Pancreas (tissue), 10 donors: Measurements from ENCODE around the gene P4HA3. TPM values are rescaled to one million over a fixed set of nuclear protein-coding genes. Genes with fewer than 3 reads are reported as not detected.

Experiments used
- ATAC-seq, 4 donors: fragments of 200-7000 bp; cut with Tn5 transposase; one replicate each; pipeline versions ENCODE4 v1.8.0 to v1.9.1; 2020; ENCODE audit warnings: mild to moderate bottlenecking in 4 of 4, moderate library complexity in 4 of 4
- DNase-seq, 6 donors: peaks; one replicate each; pipeline ENCODE4 v3.0.0-alpha.2; 2020
- FAIRE-seq: peaks from 2 replicates; lab custom pipeline; 2012; peaks lifted over from hg19 to GRCh38; lab: Jason Lieb, UNC
- H3K27ac ChIP-seq, 4 donors: fragments of 200-600 bp; sonication (generic); 1 replicate in 3 of 4; 2 replicates in 1 of 4; pipeline versions ENCODE4 v1.5.0 to v1.8.0; 2020
- H3K27me3 ChIP-seq, 4 donors: fragments of 200-600 bp; one replicate each; pipeline ENCODE4 v1.8.0; 2021
- H3K36me3 ChIP-seq, 3 donors: fragments of 200-600 bp; sonication (generic) in 1 of 3; one replicate each; pipeline versions ENCODE4 v1.5.0 to v1.8.0; 2020 to 2021
- H3K4me1 ChIP-seq, 3 donors: fragments of 200-600 bp; one replicate each; pipeline ENCODE4 v1.8.0; 2021
- H3K4me3 ChIP-seq, 4 donors: fragments of 200-600 bp; sonication (generic) in 2 of 4; one replicate each; pipeline versions ENCODE4 v1.5.0 to v1.8.0; 2020 to 2021
- H3K9me3 ChIP-seq, 4 donors: fragments of 200-600 bp; one replicate each; pipeline ENCODE4 v1.8.0; 2021
- WGBS, 2 donors: extraction: QIAGEN DNeasy Blood & Tissue Kit; methylation state at CpG; one replicate each; pipeline ENCODE4 v1.1.7; 2013; 5-methylcytosine and 5-hydroxymethylcytosine counted together
- intact Hi-C, 3 donors: fragments of 100-400 bp; cut with DNase I; formaldehyde crosslinking; loops; one replicate each; pipeline versions ENCODE4 v1.11.1 to v1.14.2; 2022
- polyA plus RNA-seq, 2 donors: library from polyadenylated mRNA; stranded (reverse); fragments of 200-250 nt; gene quantifications; one replicate each; pipeline ENCODE4 v1.2.3, GENCODE V29; 2013
- total RNA-seq, 6 donors: library from RNA; stranded (reverse); fragmentation: NEBNext Ultra II Directional in 4 of 6; extraction: Animal tissue kit (Norgen Biotek cat#: 25700) in 4 of 6; gene quantifications; one replicate each; pipeline versions ENCODE4 v1.2.1 to v1.2.4, GENCODE V29; 2021 to 2023
- TF ChIP-seq, protein P1 (sequence below), 4 donors: fragments of 200-600 bp; sonication (generic) in 3 of 4; IDR thresholded peaks; one replicate each; pipeline versions ENCODE4 v1.5.0 to v1.8.0; 2021; ENCODE audit warnings: antibody characterized with exemption in 4 of 4
- donor health status: healthy with polysubstance abuse.
- donor health status: DM: no; HTN: no; CAD: no; lungs with moderate emphysema.
- donor health status: DM: no; HTN: no; CAD: no.
- donor health status: control.
- donor health status: control.
- donor health status: Bipolar disorder and iron deficiency.
- donor health status: DM: yes; HTN: yes; CAD: no.
- donor health status: DM: no; HTN: no; CAD: no.
- donor health status: DM: no; HTN: no; CAD: no.
- donor health status: DM: yes; HTN: yes; CAD: no.

P4HA3 gene
- total and polyA plus RNA-seq, 8 donors, result 0.19 to 0.94 (median 0.38) TPM; not detected in 3

DNA sequence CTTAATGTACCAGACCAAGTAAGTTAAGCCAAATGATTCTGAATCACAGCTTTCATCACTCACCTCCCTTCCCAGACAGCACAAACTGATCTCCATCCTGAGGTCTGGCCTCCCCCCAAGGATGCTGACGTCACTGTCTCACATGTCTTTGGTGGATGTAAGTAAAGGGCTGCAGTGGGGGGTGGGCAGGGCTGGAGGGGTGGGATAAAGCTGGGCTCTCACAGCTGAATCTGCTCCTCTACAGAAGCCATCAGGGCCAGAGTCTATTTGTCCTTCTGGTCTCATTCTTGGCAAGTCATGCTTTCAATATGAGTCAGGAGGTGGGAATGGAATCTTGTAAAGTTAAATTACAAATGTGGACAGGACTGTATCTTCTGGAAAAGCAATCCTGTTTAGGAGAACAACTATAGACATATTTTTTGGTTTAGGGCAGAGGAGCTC lies 32.7 kb downstream of the P4HA3 start:
- no peaks in the 10 kb centered on the region for H3K36me3 ChIP-seq
- H3K4me3 ChIP-seq, result no peak overlapping the region
- WGBS, 2 donors, result 81 to 90% methylated on average over 1 of the region's 1 CpG
- H3K27me3 ChIP-seq, result no peaks in the 10 kb centered on the region
- DNase-seq (peak in 2 of 6 donors; percentile 18 to 43), ATAC-seq (peak in 2 of 4 donors; percentile 57 to 71), FAIRE-seq (no peak)
- no peaks in the 10 kb centered on the region for H3K9me3 ChIP-seq
- TF ChIP-seq, protein P1, sequence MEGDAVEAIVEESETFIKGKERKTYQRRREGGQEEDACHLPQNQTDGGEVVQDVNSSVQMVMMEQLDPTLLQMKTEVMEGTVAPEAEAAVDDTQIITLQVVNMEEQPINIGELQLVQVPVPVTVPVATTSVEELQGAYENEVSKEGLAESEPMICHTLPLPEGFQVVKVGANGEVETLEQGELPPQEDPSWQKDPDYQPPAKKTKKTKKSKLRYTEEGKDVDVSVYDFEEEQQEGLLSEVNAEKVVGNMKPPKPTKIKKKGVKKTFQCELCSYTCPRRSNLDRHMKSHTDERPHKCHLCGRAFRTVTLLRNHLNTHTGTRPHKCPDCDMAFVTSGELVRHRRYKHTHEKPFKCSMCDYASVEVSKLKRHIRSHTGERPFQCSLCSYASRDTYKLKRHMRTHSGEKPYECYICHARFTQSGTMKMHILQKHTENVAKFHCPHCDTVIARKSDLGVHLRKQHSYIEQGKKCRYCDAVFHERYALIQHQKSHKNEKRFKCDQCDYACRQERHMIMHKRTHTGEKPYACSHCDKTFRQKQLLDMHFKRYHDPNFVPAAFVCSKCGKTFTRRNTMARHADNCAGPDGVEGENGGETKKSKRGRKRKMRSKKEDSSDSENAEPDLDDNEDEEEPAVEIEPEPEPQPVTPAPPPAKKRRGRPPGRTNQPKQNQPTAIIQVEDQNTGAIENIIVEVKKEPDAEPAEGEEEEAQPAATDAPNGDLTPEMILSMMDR (IDR thresholded peaks at IDR 0.05), result no peak
- no peak overlapping the region for H3K27ac ChIP-seq
- no peaks in the 10 kb centered on the region for H3K4me1 ChIP-seq
- intact Hi-C loops, result no loop called here

DNA sequence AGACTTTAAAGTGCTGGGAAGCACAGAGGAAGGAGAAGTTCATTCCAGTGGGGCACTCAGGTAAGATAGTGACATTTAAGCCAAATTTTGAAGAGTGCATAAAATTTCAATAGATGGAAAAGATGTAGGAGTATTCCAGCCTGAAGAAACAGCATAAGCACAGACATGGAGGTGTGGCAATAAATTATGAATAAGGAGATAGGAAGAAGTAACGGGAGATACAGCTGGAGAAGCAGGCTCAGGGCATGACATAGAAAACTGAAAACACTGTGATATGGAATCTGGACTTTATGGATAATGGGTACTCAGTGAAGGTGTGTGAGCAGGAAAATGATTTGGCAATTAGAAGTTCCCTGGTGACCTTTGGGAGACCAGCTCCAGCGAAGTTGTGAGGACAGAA lies 33.3 kb downstream of the P4HA3 start:
- intact Hi-C loops, result no loop called here
- Histone ChIP-seq H3K9me3 (no peaks in the 10 kb centered on the region), H3K36me3 (no peaks in the 10 kb centered on the region), H3K27me3 (no peaks in the 10 kb centered on the region), H3K27ac (no peak overlapping the region), H3K4me1 (no peaks in the 10 kb centered on the region), H3K4me3 (no peak overlapping the region)
- TF ChIP-seq, protein P1 (IDR thresholded peaks at IDR 0.05), result no peak
- WGBS, 2 donors, result 83 to 90% methylated on average over 2 of the region's 2 CpGs
- DNase-seq (no peak), FAIRE-seq (no peak), ATAC-seq (no peak)

DNA sequence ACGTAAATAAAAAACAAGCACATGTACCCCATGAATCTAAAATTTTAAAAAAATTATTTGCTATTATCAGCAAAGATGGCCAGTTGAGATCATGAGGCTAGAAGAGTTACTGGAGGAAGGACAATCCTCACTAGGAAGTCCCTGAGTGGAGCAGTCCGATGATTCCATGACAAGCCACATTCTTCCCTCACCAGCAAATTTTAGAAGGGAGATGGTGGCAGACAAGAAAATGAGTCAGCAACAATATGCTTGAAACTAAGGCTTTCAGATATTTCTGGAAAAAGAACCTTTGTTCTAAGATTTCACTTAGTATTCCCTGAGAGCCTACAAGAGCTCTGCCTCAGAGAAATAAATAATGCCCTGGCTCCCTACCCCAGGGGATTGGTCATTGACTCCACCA lies 34.9 kb downstream of the P4HA3 start:
- TF ChIP-seq, protein P1 (IDR thresholded peaks at IDR 0.05), result no peak
- H3K9me3 ChIP-seq, result no peaks in the 10 kb centered on the region
- no peak overlapping the region for H3K27ac ChIP-seq
- H3K36me3 ChIP-seq, result no peaks in the 10 kb centered on the region
- WGBS, 2 donors, result 90 to 95% methylated on average over 2 of the region's 2 CpGs
- ATAC-seq, result no peak
- no peak overlapping the region for H3K4me3 ChIP-seq
- intact Hi-C loops, result no loop called here
- no peaks in the 10 kb centered on the region for H3K27me3 ChIP-seq
- FAIRE-seq, result no peak
- no peaks in the 10 kb centered on the region for H3K4me1 ChIP-seq
- DNase-seq, result no peak

DNA sequence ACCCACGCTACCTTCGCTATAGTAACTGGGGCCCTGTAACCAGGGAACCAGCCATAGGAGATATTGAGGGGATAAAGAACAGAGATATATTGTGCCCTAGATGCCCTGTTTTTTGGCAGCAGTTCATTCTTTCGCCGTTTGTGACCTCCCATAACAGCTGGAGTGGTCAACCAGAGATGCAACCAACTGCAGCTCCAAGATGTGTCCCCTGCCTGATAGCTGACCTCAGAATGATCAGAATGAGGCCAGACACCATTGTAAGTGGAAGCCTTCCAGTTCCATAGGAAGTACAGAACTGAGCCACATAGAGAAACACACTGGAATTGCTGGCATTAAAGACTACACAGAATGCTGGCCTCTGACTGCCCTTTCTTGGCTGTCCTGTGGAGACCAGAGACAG lies 39.2 kb downstream of the P4HA3 start:
- TF ChIP-seq, protein P1 (IDR thresholded peaks at IDR 0.05), result no peak
- H3K9me3 ChIP-seq, result no peaks in the 10 kb centered on the region
- intact Hi-C loops, result no loop called here
- no peak for FAIRE-seq
- no peak for ATAC-seq
- H3K36me3 ChIP-seq, result no peaks in the 10 kb centered on the region
- no peak overlapping the region for H3K4me3 ChIP-seq
- H3K4me1 ChIP-seq, result no peaks in the 10 kb centered on the region
- no peak for DNase-seq
- no peak overlapping the region for H3K27ac ChIP-seq
- WGBS, 2 donors, result 89% methylated on average over 4 of the region's 4 CpGs
- H3K27me3 ChIP-seq, result no peaks in the 10 kb centered on the region

DNA sequence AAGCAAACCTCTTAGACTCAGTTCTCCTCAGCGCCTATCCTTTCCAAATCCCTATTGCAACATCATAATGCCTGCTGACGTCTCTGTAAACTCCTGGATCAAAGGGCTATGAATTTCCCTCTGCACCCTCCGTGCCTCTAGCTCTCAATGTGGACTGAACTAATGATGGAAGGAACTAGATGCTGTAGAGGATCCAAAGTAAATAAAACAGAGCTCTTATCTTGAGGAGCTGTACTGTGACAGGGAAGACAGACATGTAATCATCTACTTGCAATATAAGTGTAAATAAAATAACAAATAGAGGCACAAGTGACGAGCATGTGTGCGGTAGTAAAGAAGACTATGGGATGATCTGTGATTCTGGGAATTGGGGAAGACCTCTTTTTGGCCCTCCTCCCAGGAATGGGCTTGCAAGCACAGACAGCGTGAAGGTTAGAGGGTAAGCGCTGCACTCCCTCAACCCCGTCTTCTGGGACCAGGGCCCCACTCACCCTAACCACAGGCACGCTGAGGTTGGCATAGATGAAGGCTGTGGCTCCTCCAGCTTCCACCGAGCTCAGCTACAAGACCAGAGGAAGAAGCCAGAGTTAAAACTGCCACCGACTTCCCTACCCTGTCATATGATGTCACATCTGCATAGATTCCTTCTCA lies 42.2 kb downstream of the P4HA3 start:
- Histone ChIP-seq H3K27me3 (no peaks in the 10 kb centered on the region), H3K4me1 (no peaks in the 10 kb centered on the region), H3K9me3 (no peaks in the 10 kb centered on the region), H3K36me3 (no peaks in the 10 kb centered on the region), H3K4me3 (no peak overlapping the region), H3K27ac (no peak overlapping the region)
- 67 to 73% methylated on average over 11 of the region's 11 CpGs for WGBS, 2 donors
- ATAC-seq (no peak), DNase-seq (no peak), FAIRE-seq (no peak)
- TF ChIP-seq, protein P1 (IDR thresholded peaks at IDR 0.05), result no peak
- intact Hi-C loops, result no loop called here
